Endothelial cell of umbilical vein (primary cell): ENCODE data around the gene FKBP2. TPM values are rescaled to one million over a fixed set of nuclear protein-coding genes. Genes with fewer than 3 reads are reported as not detected.
"Not testable (repeated sequence)": the region's sequence is repeated elsewhere in the genome, so short reads cannot be mapped to it uniquely, and the experiment has no call there.

Experiments used
- BruUV-seq: library from RNA; stranded (reverse); fragments of 400-500 nt; replicated peaks from 2 replicates; lab custom pipeline; 2021; lab: Mats Ljungman, UMichigan
- CTCF ChIA-PET: fragments of 300-600, 350-600 bp; sonication (Branson Sonifier 250); formaldehyde crosslinking; loops from one replicate; lab custom pipeline; 2021; ENCODE audit warnings: antibody characterized with exemption, inconsistent platforms; lab: Charles Lee
- POLR2A ChIA-PET: fragments of 300-600, 350-600 bp; sonication (Branson Sonifier 250); formaldehyde crosslinking; loops from one replicate; lab custom pipeline; 2021; ENCODE audit warnings: antibody characterized with exemption, inconsistent platforms; lab: Charles Lee
- DNase-seq: peaks from one replicate; pipeline ENCODE4 v3.0.0-alpha.2; 2011; ENCODE audit warnings: low read depth, low spot score
- FAIRE-seq: peaks from 2 replicates; lab custom pipeline; 2011; peaks lifted over from hg19 to GRCh38; lab: Jason Lieb, UNC
- H2AFZ ChIP-seq: 2 replicates; pipeline ENCODE4 v1.6.0; 2012; ENCODE audit warnings: low read depth, low read length, control low read depth, inconsistent platforms
- H3K27ac ChIP-seq: 2 replicates; pipeline ENCODE4 v1.5.1; 2011; ENCODE audit warnings: low read depth, mild to moderate bottlenecking, control low read depth, low read length, moderate library complexity; ENCODE audit not compliant: insufficient read depth
- H3K27me3 ChIP-seq, 2 experiments: 2 replicates each; pipeline versions ENCODE4 v1.6.0 to v1.6.1; 2011; ENCODE audit warnings: low read length in 2 of 2, mixed read lengths in 1 of 2; ENCODE audit not compliant: control insufficient read depth in 2 of 2, insufficient read depth in 2 of 2
- H3K36me3 ChIP-seq, 2 experiments: 2 replicates in 1 of 2; 3 replicates in 1 of 2; pipeline ENCODE4 v1.5.1; 2011; ENCODE audit warnings: low read length in 2 of 2, mild to moderate bottlenecking in 1 of 2, moderate library complexity in 1 of 2; ENCODE audit not compliant: control insufficient read depth in 2 of 2, insufficient read depth in 2 of 2; ENCODE audit errors: extremely low read depth in 1 of 2
- H3K4me1 ChIP-seq: 3 replicates; pipeline ENCODE4 v1.5.1; 2011; ENCODE audit warnings: mild to moderate bottlenecking, low read length; ENCODE audit not compliant: control insufficient read depth, insufficient read depth; ENCODE audit errors: extremely low read depth
- H3K4me2 ChIP-seq: 2 replicates; pipeline ENCODE4 v1.6.1; 2011; ENCODE audit warnings: low read length, control low read depth, mixed read lengths; ENCODE audit not compliant: insufficient read depth
- H3K4me3 ChIP-seq, 3 experiments: fragments of 200-600 bp in 1 of 3; sonication (generic), shearing (Covaris generic) in 1 of 3; replicated peaks in 1 of 3; 2 replicates each; pipeline ENCODE4 v1.5.1; 2011 to 2016; ENCODE audit warnings: control low read depth in 3 of 3, low read length in 3 of 3, mild to moderate bottlenecking in 2 of 3, inconsistent platforms in 1 of 3, low read depth in 1 of 3, moderate library complexity in 1 of 3; ENCODE audit not compliant: insufficient read depth in 1 of 3
- H3K79me2 ChIP-seq: 2 replicates; pipeline ENCODE4 v1.6.0; 2012; ENCODE audit warnings: low read length, inconsistent platforms; ENCODE audit not compliant: control insufficient read depth, insufficient read depth
- H3K9ac ChIP-seq: replicated peaks from 2 replicates; pipeline ENCODE3; 2011; ENCODE audit warnings: low read length, control low read depth; ENCODE audit not compliant: insufficient read depth; ENCODE audit errors: extremely low read depth
- H3K9me1 ChIP-seq: replicated peaks from 3 replicates; pipeline ENCODE4 v1.6.0; 2011; ENCODE audit warnings: mild to moderate bottlenecking, low read length; ENCODE audit not compliant: control insufficient read depth, insufficient read depth; ENCODE audit errors: extremely low read depth
- H3K9me3 ChIP-seq: replicated peaks from 2 replicates; pipeline ENCODE4 v1.5.1; 2012; ENCODE audit warnings: low read length, inconsistent platforms; ENCODE audit not compliant: control insufficient read depth, insufficient read depth
- H4K20me1 ChIP-seq: replicated peaks from 2 replicates; pipeline ENCODE3; 2011; ENCODE audit warnings: mild to moderate bottlenecking, low read length; ENCODE audit not compliant: control insufficient read depth, insufficient read depth; ENCODE audit errors: extremely low read depth
- POLR2A ChIP-seq: IDR thresholded peaks from 2 replicates; pipeline ENCODE4 v1.6.1; 2012; ENCODE audit warnings: low read depth, mild to moderate bottlenecking, control low read depth, low read length
- POLR2AphosphoS5 ChIP-seq: IDR thresholded peaks from 2 replicates; pipeline ENCODE4 v1.6.1; 2012; ENCODE audit warnings: low read depth, mild to moderate bottlenecking, control low read depth, low read length, moderate library complexity; ENCODE audit not compliant: insufficient read depth
- dilution Hi-C: fragments of 300-500 bp; cut with MboI; formaldehyde crosslinking; loops from one replicate; pipeline ENCODE4 v1.15.0; 2019; ENCODE audit warnings: low sequenced_read_pairs; ENCODE audit not compliant: extremely low pct_ligation_motif_present
- intact Hi-C: fragments of 100-400 bp; cut with micrococcal nuclease; formaldehyde crosslinking; loops from one replicate; pipeline ENCODE4 v1.10.0; 2022
- polyA plus RNA-seq, 4 experiments: library from polyadenylated mRNA; depleted of rRNA in 3 of 4; stranded (reverse) in 3 of 4; unstranded in 1 of 4; fragments of >200 nt; gene quantifications; 2 replicates each; pipeline versions ENCODE4 v1.2.1 to v1.2.3, GENCODE V29; 2011 to 2012; ENCODE audit warnings: missing spikeins in 1 of 4
- total RNA-seq: library from RNA; stranded (reverse); gene quantifications from 2 replicates; pipeline ENCODE4 v1.2.3, GENCODE V29; 2021
- TF ChIP-seq, protein P1 (sequence below), 2 donors: IDR thresholded peaks; 1 replicate in 1 of 2; 2 replicates in 1 of 2; pipeline ENCODE4 v1.5.1; 2011; ENCODE audit warnings: low read length in 2 of 2, mild to moderate bottlenecking in 2 of 2, moderate library complexity in 2 of 2, control low read depth in 1 of 2, inconsistent platforms in 1 of 2, low read depth in 1 of 2; ENCODE audit not compliant: insufficient read depth in 1 of 2; ENCODE audit errors: extremely low read depth in 1 of 2
- TF ChIP-seq, protein P2 (sequence below): IDR thresholded peaks from 2 replicates; pipeline ENCODE4 v1.6.1; 2011; ENCODE audit not compliant: insufficient read depth, insufficient read length

Gene FKBP2
- total and polyA plus RNA-seq, 2 donors (not counting 3 experiments of a cell fraction or from before 2014, with no cell fraction given) = 48.5 to 74.4 TPM

DNA sequence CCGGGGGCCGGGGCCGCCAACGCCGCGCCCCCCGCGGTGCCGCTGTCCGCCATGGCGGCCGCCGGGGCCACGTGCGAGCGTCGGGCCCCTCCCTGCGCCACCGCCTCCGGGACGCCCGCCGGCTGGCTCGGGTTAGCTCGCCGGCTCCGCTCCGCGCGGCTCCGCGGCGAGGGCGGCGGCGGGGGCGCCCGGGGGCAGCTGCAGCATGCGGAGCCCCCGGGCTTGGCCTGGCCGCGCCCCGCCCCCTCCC is 5.7 kb downstream of the FKBP2 start:
- FAIRE-seq, H3K27ac ChIP-seq, H3K27me3 ChIP-seq, H3K4me2 ChIP-seq, H4K20me1 ChIP-seq, H3K9me3 ChIP-seq, dilution Hi-C loops, H3K9ac ChIP-seq, H3K9me1 ChIP-seq, BruUV-seq, H2AFZ ChIP-seq, DNase-seq: not testable (repeated sequence)
- peak; percentile 40 for TF ChIP-seq POLR2AphosphoS5
- Histone ChIP-seq H3K79me2 (peaks cover 40% of the 10 kb centered on the region), H3K4me3 (peak overlapping the region in 1 of 3 experiments; percentile 78), H3K4me1 (peaks cover 23% of the 10 kb centered on the region), H3K36me3 (peaks cover 0 to 12% of the 10 kb centered on the region in 2 experiments)
- intact Hi-C loops = loop anchor here (2.0 kb wide), 1 partner anchor 38 kb away; the partner anchor contains the start of genes BAD and GPR137
- POLR2A ChIA-PET = interaction anchor here (0.6 to 2.2 kb wide), 2 partner anchors 17 to 22 kb away, joined by 4 to 10 read pairs; no protein-coding TSS in a partner anchor
- CTCF ChIA-PET = interaction anchor here (1.0 to 5.0 kb wide), 8 partner anchors 21 to 85 kb away, joined by 4 to 36 read pairs (median 6); partner anchors contain the start of genes CATSPERZ, ESRRA, PRDX5 and STIP1

DNA sequence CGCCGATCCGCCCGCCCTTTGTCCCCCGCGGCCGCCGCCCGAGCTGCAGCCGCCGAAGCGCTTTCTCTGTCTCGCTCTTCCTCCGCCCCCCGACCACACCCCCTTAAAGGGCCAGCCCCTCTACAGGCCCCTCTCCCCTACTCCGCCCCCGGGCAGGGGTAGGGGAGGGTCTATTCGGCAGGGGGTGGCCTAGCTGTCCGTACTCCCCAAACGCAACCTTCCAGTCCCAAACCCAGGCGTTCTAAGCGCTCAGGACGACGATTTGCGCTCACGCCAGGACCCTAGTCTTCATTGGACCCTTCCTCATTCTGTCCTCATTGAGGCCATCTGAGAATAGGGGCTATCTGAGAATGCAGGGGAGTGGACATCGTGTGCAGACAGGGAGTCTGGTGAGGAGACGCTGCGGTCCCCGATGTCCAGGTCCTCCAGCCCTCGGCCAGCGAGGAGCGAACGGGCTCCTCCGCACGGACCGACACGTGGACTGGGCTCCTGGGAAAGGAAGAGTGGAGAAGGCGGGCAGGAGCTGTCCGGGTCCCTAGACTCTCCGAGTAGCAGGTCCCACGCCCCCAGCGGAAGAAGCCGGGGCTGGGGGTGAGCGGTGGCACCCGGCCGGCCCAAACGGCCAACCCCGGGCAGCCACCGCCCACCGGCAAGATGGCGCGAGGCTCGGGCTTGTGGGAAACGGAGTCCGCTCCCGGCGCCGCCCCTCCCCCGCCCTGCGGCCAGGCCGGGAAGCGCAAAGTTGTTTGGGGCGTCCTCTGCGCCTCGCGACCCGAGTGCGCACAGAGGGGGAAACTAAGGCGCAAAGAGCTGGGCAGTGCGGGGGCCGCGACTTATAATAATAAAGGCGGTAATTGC is 6.2 kb downstream of the FKBP2 start, which contains the start of gene PPP1R14B:
Gene PPP1R14B (minus strand): TSS at position 73 of the 858 bp plus-strand sequence. CDS start 270 bp downstream, outside the sequence.
- intact Hi-C loops (loop anchor here (1.0 to 2.0 kb wide), 2 partner anchors 22 to 38 kb away; partner anchors contain the start of genes BAD and GPR137), dilution Hi-C loops (no loop called here)
- Histone ChIP-seq H3K27ac (peak within 1 kb of the TSS; percentile 47), H3K9ac (peak within 1 kb of the TSS; percentile 67), H3K27me3 (no peaks in the 10 kb centered on the region), H4K20me1 (no peaks in the 10 kb centered on the region), H3K4me3 (peak within 1 kb of the TSS; percentile 67 to 78 (median 75)), H3K79me2 (peaks cover 42% of the 10 kb centered on the region), H3K9me1 (no peaks in the 10 kb centered on the region), H3K9me3 (no peaks in the 10 kb centered on the region), H2AFZ (peak within 1 kb of the TSS; percentile 35), H3K4me1 (peaks cover 28% of the 10 kb centered on the region), H3K36me3 (peaks cover 0 to 12% of the 10 kb centered on the region in 2 experiments), H3K4me2 (peak within 1 kb of the TSS; percentile 89)
- DNase-seq (peak; percentile 80), FAIRE-seq (peak; percentile 83)
- POLR2A ChIA-PET = interaction anchor here (0.6 to 2.2 kb wide), 2 partner anchors 16 to 21 kb away, joined by 4 to 10 read pairs; no protein-coding TSS in a partner anchor
- TF ChIP-seq, protein P1, sequence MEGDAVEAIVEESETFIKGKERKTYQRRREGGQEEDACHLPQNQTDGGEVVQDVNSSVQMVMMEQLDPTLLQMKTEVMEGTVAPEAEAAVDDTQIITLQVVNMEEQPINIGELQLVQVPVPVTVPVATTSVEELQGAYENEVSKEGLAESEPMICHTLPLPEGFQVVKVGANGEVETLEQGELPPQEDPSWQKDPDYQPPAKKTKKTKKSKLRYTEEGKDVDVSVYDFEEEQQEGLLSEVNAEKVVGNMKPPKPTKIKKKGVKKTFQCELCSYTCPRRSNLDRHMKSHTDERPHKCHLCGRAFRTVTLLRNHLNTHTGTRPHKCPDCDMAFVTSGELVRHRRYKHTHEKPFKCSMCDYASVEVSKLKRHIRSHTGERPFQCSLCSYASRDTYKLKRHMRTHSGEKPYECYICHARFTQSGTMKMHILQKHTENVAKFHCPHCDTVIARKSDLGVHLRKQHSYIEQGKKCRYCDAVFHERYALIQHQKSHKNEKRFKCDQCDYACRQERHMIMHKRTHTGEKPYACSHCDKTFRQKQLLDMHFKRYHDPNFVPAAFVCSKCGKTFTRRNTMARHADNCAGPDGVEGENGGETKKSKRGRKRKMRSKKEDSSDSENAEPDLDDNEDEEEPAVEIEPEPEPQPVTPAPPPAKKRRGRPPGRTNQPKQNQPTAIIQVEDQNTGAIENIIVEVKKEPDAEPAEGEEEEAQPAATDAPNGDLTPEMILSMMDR (IDR thresholded peaks at IDR 0.05; ENCODE audit: extremely low read depth in 1 of 2, insufficient read depth in 1 of 2, low read depth in 1 of 2, low read length in 2 of 2) = no peak
- TF ChIP-seq, protein P2, sequence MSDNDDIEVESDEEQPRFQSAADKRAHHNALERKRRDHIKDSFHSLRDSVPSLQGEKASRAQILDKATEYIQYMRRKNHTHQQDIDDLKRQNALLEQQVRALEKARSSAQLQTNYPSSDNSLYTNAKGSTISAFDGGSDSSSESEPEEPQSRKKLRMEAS = peak; percentile 74
- TF ChIP-seq POLR2AphosphoS5 (peak; percentile 74), POLR2A (peak; percentile 14)
- CTCF ChIA-PET = interaction anchor here (0.7 to 5.0 kb wide), 8 partner anchors 21 to 84 kb away, joined by 3 to 36 read pairs (median 6); partner anchors contain the start of genes CATSPERZ and ESRRA
- no TSS peak for BruUV-seq
